Hepatocyte (in vitro differentiated cells): ENCODE results near the gene VAMP1.

Experiments
- EZH2 ChIP-seq: fragments of 200-600 bp; sonication (generic); IDR thresholded peaks from 2 replicates; pipeline ENCODE4 v1.6.1; 2016; ENCODE audit warnings: antibody characterized with exemption, mild to moderate bottlenecking, borderline replicate concordance
- TF ChIP-seq, protein P1 (sequence below): fragments of 200-600 bp; sonication (generic); IDR thresholded peaks from 2 replicates; pipeline ENCODE4 v1.5.1; 2016; ENCODE audit warnings: antibody characterized with exemption, mild to moderate bottlenecking; ENCODE audit not compliant: poor library complexity

DNA sequence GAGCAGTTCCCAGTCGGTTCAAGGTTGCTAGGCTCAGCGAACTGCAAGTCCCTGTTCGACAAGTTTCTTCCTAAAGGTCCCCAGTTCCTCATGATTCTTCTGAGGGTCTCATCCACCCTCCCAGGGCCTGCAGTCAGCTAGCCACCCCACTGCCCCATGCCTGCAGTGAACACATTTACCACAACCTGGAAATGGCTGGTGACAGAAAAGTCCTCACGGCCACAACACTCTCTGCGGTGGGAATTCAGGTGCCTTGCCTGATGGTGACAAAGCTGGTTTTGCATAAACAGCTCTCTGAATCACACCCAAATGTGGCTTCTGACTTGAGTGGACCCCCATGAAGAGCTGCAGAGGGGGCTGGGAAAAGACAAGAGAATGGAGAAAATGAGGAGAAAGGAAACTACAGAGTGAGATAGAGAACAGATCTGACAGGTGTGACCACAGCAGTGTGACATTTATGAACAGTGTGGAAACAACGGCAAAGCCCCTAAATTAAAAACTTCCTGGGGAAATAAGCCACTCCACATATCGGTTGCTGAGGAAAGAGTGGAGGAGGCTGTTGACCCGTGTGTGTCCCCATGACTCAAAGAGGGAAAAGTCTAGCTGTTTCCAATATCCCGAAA is 27.0 kb downstream of the VAMP1 start:
- TF ChIP-seq, protein P1, sequence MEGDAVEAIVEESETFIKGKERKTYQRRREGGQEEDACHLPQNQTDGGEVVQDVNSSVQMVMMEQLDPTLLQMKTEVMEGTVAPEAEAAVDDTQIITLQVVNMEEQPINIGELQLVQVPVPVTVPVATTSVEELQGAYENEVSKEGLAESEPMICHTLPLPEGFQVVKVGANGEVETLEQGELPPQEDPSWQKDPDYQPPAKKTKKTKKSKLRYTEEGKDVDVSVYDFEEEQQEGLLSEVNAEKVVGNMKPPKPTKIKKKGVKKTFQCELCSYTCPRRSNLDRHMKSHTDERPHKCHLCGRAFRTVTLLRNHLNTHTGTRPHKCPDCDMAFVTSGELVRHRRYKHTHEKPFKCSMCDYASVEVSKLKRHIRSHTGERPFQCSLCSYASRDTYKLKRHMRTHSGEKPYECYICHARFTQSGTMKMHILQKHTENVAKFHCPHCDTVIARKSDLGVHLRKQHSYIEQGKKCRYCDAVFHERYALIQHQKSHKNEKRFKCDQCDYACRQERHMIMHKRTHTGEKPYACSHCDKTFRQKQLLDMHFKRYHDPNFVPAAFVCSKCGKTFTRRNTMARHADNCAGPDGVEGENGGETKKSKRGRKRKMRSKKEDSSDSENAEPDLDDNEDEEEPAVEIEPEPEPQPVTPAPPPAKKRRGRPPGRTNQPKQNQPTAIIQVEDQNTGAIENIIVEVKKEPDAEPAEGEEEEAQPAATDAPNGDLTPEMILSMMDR, result no peak
- TF ChIP-seq EZH2, result no peak
